ENCODE measurements around the gene MBIP.

The MBIP gene

DNA sequence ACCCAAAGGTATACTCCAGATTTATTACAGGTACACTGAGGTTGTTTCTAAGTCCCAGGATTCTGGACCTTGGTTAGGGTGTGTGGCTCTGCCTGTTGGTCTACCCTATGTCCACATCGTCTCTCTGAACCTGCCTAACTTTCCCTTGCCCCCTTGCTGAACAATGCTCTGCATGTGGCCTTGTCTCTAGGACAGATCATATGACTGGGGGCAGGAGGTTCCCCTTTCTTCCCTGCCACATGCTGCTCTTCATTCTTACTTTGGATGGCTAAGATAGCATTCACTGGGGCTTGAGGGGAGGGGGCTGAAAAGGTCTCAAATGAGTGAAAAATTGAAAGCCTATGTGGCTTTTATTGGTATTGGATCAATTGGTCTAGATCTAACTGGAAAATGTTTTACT lies 49.2 kb downstream of the MBIP start:
- peaks cover 15% of the 10 kb centered on the region for H3K4me1 ChIP-seq (ENCODE audit: control insufficient read depth, insufficient read depth, low read length)
- no peak overlapping the region for H3K4me3 ChIP-seq (ENCODE audit: low read depth, low read length)
- ChIA-PET CTCF (interaction anchor here (0.6 to 0.9 kb wide), 3 partner anchors 54 to 253 kb away, joined by 3 to 4 read pairs (median 4); no protein-coding TSS in a partner anchor), POLR2A (no interaction called here)
- TF ChIP-seq ZNF549 (tag by site-specific recombination; IDR thresholded peaks at IDR 0.05), result no peak
- TF ChIP-seq, protein P1, sequence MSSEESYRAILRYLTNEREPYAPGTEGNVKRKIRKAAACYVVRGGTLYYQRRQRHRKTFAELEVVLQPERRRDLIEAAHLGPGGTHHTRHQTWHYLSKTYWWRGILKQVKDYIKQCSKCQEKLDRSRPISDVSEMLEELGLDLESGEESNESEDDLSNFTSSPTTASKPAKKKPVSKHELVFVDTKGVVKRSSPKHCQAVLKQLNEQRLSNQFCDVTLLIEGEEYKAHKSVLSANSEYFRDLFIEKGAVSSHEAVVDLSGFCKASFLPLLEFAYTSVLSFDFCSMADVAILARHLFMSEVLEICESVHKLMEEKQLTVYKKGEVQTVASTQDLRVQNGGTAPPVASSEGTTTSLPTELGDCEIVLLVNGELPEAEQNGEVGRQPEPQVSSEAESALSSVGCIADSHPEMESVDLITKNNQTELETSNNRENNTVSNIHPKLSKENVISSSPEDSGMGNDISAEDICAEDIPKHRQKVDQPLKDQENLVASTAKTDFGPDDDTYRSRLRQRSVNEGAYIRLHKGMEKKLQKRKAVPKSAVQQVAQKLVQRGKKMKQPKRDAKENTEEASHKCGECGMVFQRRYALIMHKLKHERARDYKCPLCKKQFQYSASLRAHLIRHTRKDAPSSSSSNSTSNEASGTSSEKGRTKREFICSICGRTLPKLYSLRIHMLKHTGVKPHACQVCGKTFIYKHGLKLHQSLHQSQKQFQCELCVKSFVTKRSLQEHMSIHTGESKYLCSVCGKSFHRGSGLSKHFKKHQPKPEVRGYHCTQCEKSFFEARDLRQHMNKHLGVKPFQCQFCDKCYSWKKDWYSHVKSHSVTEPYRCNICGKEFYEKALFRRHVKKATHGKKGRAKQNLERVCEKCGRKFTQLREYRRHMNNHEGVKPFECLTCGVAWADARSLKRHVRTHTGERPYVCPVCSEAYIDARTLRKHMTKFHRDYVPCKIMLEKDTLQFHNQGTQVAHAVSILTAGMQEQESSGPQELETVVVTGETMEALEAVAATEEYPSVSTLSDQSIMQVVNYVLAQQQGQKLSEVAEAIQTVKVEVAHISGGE (tag by site-specific recombination; conservative IDR thresholded peaks at IDR 0.05; ENCODE audit: low read depth), result no peak
- peak; percentile 54 for TF ChIP-seq GLIS1 (tag by site-specific recombination; IDR thresholded peaks at IDR 0.05)
- TF ChIP-seq ZNF629 (tag by site-specific recombination; IDR thresholded peaks at IDR 0.05), result no peak
- no peak for TF ChIP-seq ZNF175 (tag by site-specific recombination; IDR thresholded peaks at IDR 0.05)
- TF ChIP-seq ZNF785 (tag by site-specific recombination; IDR thresholded peaks at IDR 0.05), result no peak
- TF ChIP-seq, protein P2, sequence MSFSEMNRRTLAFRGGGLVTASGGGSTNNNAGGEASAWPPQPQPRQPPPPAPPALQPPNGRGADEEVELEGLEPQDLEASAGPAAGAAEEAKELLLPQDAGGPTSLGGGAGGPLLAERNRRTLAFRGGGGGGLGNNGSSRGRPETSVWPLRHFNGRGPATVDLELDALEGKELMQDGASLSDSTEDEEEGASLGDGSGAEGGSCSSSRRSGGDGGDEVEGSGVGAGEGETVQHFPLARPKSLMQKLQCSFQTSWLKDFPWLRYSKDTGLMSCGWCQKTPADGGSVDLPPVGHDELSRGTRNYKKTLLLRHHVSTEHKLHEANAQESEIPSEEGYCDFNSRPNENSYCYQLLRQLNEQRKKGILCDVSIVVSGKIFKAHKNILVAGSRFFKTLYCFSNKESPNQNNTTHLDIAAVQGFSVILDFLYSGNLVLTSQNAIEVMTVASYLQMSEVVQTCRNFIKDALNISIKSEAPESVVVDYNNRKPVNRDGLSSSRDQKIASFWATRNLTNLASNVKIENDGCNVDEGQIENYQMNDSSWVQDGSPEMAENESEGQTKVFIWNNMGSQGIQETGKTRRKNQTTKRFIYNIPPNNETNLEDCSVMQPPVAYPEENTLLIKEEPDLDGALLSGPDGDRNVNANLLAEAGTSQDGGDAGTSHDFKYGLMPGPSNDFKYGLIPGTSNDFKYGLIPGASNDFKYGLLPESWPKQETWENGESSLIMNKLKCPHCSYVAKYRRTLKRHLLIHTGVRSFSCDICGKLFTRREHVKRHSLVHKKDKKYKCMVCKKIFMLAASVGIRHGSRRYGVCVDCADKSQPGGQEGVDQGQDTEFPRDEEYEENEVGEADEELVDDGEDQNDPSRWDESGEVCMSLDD (tag by site-specific recombination; IDR thresholded peaks at IDR 0.05), result no peak
- no peak for TF ChIP-seq BCL11B (tag by site-specific recombination; IDR thresholded peaks at IDR 0.05; ENCODE audit: low read depth)
- TF ChIP-seq ZNF140 (tag by site-specific recombination; IDR thresholded peaks at IDR 0.05), result no peak
- no peak for TF ChIP-seq ZNF747 (tag by site-specific recombination; IDR thresholded peaks at IDR 0.05)
- TF ChIP-seq GLIS2 (tag by site-specific recombination; IDR thresholded peaks at IDR 0.05), result no peak
- TF ChIP-seq, protein P3, sequence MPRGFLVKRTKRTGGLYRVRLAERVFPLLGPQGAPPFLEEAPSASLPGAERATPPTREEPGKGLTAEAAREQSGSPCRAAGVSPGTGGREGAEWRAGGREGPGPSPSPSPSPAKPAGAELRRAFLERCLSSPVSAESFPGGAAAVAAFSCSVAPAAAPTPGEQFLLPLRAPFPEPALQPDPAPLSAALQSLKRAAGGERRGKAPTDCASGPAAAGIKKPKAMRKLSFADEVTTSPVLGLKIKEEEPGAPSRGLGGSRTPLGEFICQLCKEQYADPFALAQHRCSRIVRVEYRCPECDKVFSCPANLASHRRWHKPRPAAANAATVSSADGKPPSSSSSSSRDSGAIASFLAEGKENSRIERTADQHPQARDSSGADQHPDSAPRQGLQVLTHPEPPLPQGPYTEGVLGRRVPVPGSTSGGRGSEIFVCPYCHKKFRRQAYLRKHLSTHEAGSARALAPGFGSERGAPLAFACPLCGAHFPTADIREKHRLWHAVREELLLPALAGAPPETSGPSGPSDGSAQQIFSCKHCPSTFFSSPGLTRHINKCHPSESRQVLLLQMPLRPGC (tag by site-specific recombination; IDR thresholded peaks at IDR 0.05), result no peak
- TF ChIP-seq ZIC2 (tag by site-specific recombination; IDR thresholded peaks at IDR 0.05), result peak; percentile 75
- no peak overlapping the region for H3K27ac ChIP-seq (ENCODE audit: extremely low read depth, low read depth, low read length)
- H3K9me3 ChIP-seq (ENCODE audit: control insufficient read depth, insufficient read depth, low read depth, low read length), result no peaks in the 10 kb centered on the region
- H3K36me3 ChIP-seq (ENCODE audit: control insufficient read depth in 2 of 2, insufficient read depth in 1 of 2, low read length in 2 of 2), result no peaks in the 10 kb centered on the region

DNA sequence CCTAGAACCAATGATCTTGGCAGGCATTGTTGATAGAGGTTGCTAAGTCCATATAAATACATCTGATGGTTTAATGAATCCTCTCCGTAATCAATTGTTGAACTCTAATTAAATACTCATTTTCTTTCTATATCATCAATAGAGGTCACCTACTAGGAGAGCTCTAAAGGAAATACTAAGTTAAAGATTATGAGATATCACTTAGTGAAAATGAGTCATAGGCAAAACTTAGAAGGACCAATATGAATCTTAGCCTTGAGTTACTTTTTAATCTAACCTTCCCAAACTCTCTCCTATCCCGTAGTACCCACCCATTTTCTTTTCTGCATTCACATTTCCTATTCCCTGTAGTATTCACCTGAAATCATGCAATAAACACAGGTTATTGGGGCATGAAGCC lies 50.2 kb downstream of the MBIP start:
- POLR2A ChIA-PET, result no interaction called here
- TF ChIP-seq ZNF354C (tag by site-specific recombination; IDR thresholded peaks at IDR 0.05; ENCODE audit: borderline replicate concordance, low read depth), result no peak
- TF ChIP-seq ZNF548 (tag by site-specific recombination; IDR thresholded peaks at IDR 0.05), result no peak
- TF ChIP-seq MZF1 (tag by site-specific recombination; IDR thresholded peaks at IDR 0.05; ENCODE audit: borderline replicate concordance), result no peak
- no peak for TF ChIP-seq ZNF514 (tag by site-specific recombination; IDR thresholded peaks at IDR 0.05)
- TF ChIP-seq, protein P4, sequence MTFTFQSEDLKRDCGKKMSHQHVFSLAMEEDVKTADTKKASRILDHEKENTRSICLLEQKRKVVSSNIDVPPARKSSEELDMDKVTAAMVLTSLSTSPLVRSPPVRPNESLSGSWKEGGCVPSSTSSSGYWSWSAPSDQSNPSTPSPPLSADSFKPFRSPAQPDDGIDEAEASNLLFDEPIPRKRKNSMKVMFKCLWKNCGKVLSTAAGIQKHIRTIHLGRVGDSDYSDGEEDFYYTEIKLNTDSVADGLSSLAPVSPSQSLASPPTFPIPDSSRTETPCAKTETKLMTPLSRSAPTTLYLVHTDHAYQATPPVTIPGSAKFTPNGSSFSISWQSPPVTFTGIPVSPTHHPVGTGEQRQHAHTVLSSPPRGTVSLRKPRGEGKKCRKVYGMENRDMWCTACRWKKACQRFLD (tag by site-specific recombination; IDR thresholded peaks at IDR 0.05), result no peak
- TF ChIP-seq, protein P5, sequence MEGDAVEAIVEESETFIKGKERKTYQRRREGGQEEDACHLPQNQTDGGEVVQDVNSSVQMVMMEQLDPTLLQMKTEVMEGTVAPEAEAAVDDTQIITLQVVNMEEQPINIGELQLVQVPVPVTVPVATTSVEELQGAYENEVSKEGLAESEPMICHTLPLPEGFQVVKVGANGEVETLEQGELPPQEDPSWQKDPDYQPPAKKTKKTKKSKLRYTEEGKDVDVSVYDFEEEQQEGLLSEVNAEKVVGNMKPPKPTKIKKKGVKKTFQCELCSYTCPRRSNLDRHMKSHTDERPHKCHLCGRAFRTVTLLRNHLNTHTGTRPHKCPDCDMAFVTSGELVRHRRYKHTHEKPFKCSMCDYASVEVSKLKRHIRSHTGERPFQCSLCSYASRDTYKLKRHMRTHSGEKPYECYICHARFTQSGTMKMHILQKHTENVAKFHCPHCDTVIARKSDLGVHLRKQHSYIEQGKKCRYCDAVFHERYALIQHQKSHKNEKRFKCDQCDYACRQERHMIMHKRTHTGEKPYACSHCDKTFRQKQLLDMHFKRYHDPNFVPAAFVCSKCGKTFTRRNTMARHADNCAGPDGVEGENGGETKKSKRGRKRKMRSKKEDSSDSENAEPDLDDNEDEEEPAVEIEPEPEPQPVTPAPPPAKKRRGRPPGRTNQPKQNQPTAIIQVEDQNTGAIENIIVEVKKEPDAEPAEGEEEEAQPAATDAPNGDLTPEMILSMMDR (tag by site-specific recombination; IDR thresholded peaks at IDR 0.05), result no peak

More for the DNA sequence above, 50.2 kb downstream of the MBIP start:
- Histone ChIP-seq H3K4me1 (ENCODE audit: control insufficient read depth, insufficient read depth, low read length) (peaks cover 15% of the 10 kb centered on the region), H3K27ac (ENCODE audit: extremely low read depth, low read depth, low read length) (no peak overlapping the region), H3K4me3 (ENCODE audit: low read depth, low read length) (no peak overlapping the region), H3K36me3 (ENCODE audit: control insufficient read depth in 2 of 2, insufficient read depth in 1 of 2, low read length in 2 of 2) (no peaks in the 10 kb centered on the region), H3K9me3 (ENCODE audit: control insufficient read depth, insufficient read depth, low read depth, low read length) (no peaks in the 10 kb centered on the region)
- CTCF ChIA-PET, result interaction anchor here (0.8 to 0.9 kb wide), 2 partner anchors 53 to 201 kb away, joined by 3 to 4 read pairs; no protein-coding TSS in a partner anchor
